HepG2 (cell line): Measurements from ENCODE around the gene AGRP. TPM values are rescaled to one million over a fixed set of nuclear protein-coding genes. Genes with fewer than 3 reads are reported as not detected.

ENCODE experiments used
- ATAC-seq: fragments of 200-7000 bp; cut with Tn5 transposase; 3 replicates; pipeline ENCODE4 v1.9.1; 2020; ENCODE audit warnings: mild to moderate bottlenecking, moderate library complexity
- BruUV-seq: library from RNA; stranded (reverse); fragments of 400-500 nt; replicated peaks from 2 replicates; lab custom pipeline; 2021; lab: Mats Ljungman, UMichigan
- CTCF ChIA-PET: fragments of 300-600 bp; formaldehyde crosslinking; extraction: SDS; loops from one replicate; lab custom pipeline; 2021; ENCODE audit warnings: low total read pairs, inconsistent platforms, low intra/inter-chr PET ratio; lab: Yijun Ruan, JAX
- POLR2A ChIA-PET: fragments of 350-600 bp; sonication (Branson Sonifier 250); formaldehyde crosslinking; loops from one replicate; lab custom pipeline; 2020; ENCODE audit warnings: antibody characterized with exemption, inconsistent platforms; lab: Yijun Ruan, JAX
- DNase-seq: peaks from one replicate; pipeline ENCODE4 v3.0.0-alpha.2; 2015; ENCODE audit warnings: low spot score
- FAIRE-seq: peaks from 3 replicates; lab custom pipeline; 2011; peaks lifted over from hg19 to GRCh38; lab: Jason Lieb, UNC
- H2AFZ ChIP-seq: one replicate; pipeline ENCODE4 v1.6.1; 2011; ENCODE audit warnings: low read length, inconsistent platforms
- H3K27ac ChIP-seq: fragments of 300-600 bp; 3 replicates; pipeline ENCODE4 v1.8.0; 2011; ENCODE audit warnings: mixed run types, mild to moderate bottlenecking, mixed read lengths, low read length, inconsistent platforms; ENCODE audit not compliant: insufficient read depth; ENCODE audit errors: extremely low read length
- H3K27me3 ChIP-seq, 2 experiments: fragments of 200-600 bp in 1 of 2; 2 replicates in 1 of 2; 3 replicates in 1 of 2; pipeline versions ENCODE4 v1.6.0 to v1.8.0; 2011; ENCODE audit warnings: low read length in 2 of 2, mild to moderate bottlenecking in 2 of 2, moderate library complexity in 2 of 2, inconsistent platforms in 1 of 2; ENCODE audit not compliant: insufficient read depth in 2 of 2, control insufficient read depth in 1 of 2
- H3K36me3 ChIP-seq, 2 experiments: fragments of 200-600 bp in 1 of 2; replicated peaks in 1 of 2; 2 replicates in 1 of 2; 3 replicates in 1 of 2; pipeline versions ENCODE4 v1.5.1 to v1.8.0; 2011; ENCODE audit warnings: low read length in 2 of 2, inconsistent platforms in 1 of 2; ENCODE audit not compliant: insufficient read depth in 2 of 2, control insufficient read depth in 1 of 2
- H3K4me1 ChIP-seq: 2 replicates; pipeline ENCODE4 v1.5.1; 2012; ENCODE audit warnings: low read length, inconsistent platforms; ENCODE audit not compliant: insufficient read depth
- H3K4me2 ChIP-seq: 2 replicates; pipeline ENCODE4 v1.6.0; 2011; ENCODE audit warnings: low read depth, low read length, inconsistent platforms
- H3K4me3 ChIP-seq, 3 experiments: fragments of 200-600 bp in 1 of 3; sonication (generic), shearing (Covaris generic) in 1 of 3; replicated peaks in 1 of 3; 2 replicates each; pipeline ENCODE4 v1.5.1; 2011 to 2016; ENCODE audit warnings: low read length in 3 of 3, inconsistent platforms in 2 of 3, low read depth in 2 of 3, mild to moderate bottlenecking in 2 of 3, control low read depth in 1 of 3, mixed read lengths in 1 of 3; ENCODE audit not compliant: insufficient read depth in 1 of 3
- H3K79me2 ChIP-seq: one replicate; pipeline ENCODE4 v1.6.1; 2011; ENCODE audit warnings: low read length, inconsistent platforms; ENCODE audit not compliant: insufficient read depth
- H3K9ac ChIP-seq: 2 replicates; pipeline ENCODE4 v1.6.0; 2011; ENCODE audit warnings: mild to moderate bottlenecking, low read depth, low read length, inconsistent platforms; ENCODE audit not compliant: insufficient read depth
- H3K9me3 ChIP-seq: 2 replicates; pipeline ENCODE4 v1.5.1; 2012; ENCODE audit warnings: mild to moderate bottlenecking, low read length
- H4K20me1 ChIP-seq: 2 replicates; pipeline ENCODE4 v1.6.0; 2011; ENCODE audit warnings: inconsistent platforms, mild to moderate bottlenecking, low read length, moderate library complexity; ENCODE audit not compliant: insufficient read depth
- CBX5 ChIP-seq: sonication (generic); formaldehyde crosslinking; IDR thresholded peaks from 2 replicates; pipeline ENCODE4 v1.4.0; 2020; ENCODE audit warnings: missing genetic modification reagents, borderline replicate concordance
- CEBPB ChIP-seq: IDR thresholded peaks from 2 replicates; pipeline ENCODE4 v1.6.1; 2011; ENCODE audit warnings: low read depth, low read length, improper control_type of control experiment, borderline replicate concordance
- FOXJ3 ChIP-seq: sonication (generic); formaldehyde crosslinking; IDR thresholded peaks from 2 replicates; pipeline ENCODE4 v1.4.0; 2020; ENCODE audit warnings: missing genetic modification reagents, mild to moderate bottlenecking, borderline replicate concordance
- GABPB1 ChIP-seq: IDR thresholded peaks from 2 replicates; pipeline ENCODE4 v1.6.1; 2016; ENCODE audit warnings: mild to moderate bottlenecking, missing genetic modification reagents, moderate library complexity, missing compliant biosample characterization
- HDAC1 ChIP-seq: sonication (generic); formaldehyde crosslinking; IDR thresholded peaks from 2 replicates; pipeline ENCODE4 v1.5.1; 2020; ENCODE audit warnings: mild to moderate bottlenecking, missing genetic modification reagents
- PRDM15 ChIP-seq: sonication (generic); formaldehyde crosslinking; IDR thresholded peaks from 2 replicates; pipeline ENCODE4 v1.4.0; 2020; ENCODE audit warnings: missing genetic modification reagents
- U2AF2 ChIP-seq: fragments of 200-400 bp; formaldehyde crosslinking; IDR thresholded peaks from 2 replicates; pipeline ENCODE4 v1.6.1; 2017; ENCODE audit warnings: low read depth, mild to moderate bottlenecking, low read length
- ZNF343 ChIP-seq: sonication (generic); formaldehyde crosslinking; IDR thresholded peaks from 2 replicates; pipeline ENCODE4 v1.4.0; 2020; ENCODE audit warnings: mild to moderate bottlenecking, missing genetic modification reagents
- ZUFSP ChIP-seq: sonication (generic); formaldehyde crosslinking; IDR thresholded peaks from 2 replicates; pipeline ENCODE4 v1.9.0; 2021; ENCODE audit warnings: missing genetic modification reagents, mild to moderate bottlenecking, borderline replicate concordance
- WGBS: methylation state at CpG from one replicate; pipeline ENCODE4 v1.1.6; 2017; ENCODE audit warnings: low lambda C conversion rate; 5-methylcytosine and 5-hydroxymethylcytosine counted together
- in situ Hi-C: cut with HindIII; loops from 2 replicates; pipeline ENCODE4 v1.10.0; 2017; ENCODE audit warnings: low pct_unique_long_range_greater_than_20kb; ENCODE audit not compliant: extremely low pct_ligation_motif_present
- intact Hi-C: fragments of 100-400 bp; cut with micrococcal nuclease; formaldehyde crosslinking; loops from one replicate; pipeline ENCODE4 v1.10.0; 2022; ENCODE audit not compliant: unreplicated experiment
- polyA plus RNA-seq, 8 experiments: library from polyadenylated mRNA; depleted of rRNA in 3 of 8; stranded (reverse) in 7 of 8; unstranded in 1 of 8; fragments of >200 nt; fragmentation: Illumina TruSeq in 4 of 8; extraction: Trizol in 4 of 8; gene quantifications; 2 replicates each; pipeline versions ENCODE4 v1.2.1 to v1.2.3, GENCODE V29; 2011 to 2016; ENCODE audit warnings: low read depth in 4 of 8, missing spikeins in 1 of 8, mixed read lengths in 1 of 8; ENCODE audit not compliant: insufficient read depth in 1 of 8
- total RNA-seq, 5 experiments: library from RNA; depleted of rRNA; stranded (reverse); fragments of >200 nt; fragmentation: Illumina TruSeq; extraction: Trizol; gene quantifications; 2 replicates each; pipeline ENCODE4 v1.2.3, GENCODE V29; 2016; ENCODE audit warnings: low read depth in 1 of 5

AGRP gene
- total and polyA plus RNA-seq, 2 of the 13 experiments (the other 11 are each of a cell fraction or from before 2014, with no cell fraction given) = not detected

- no peak for TF ChIP-seq ZUFSP (CRISPR knock-in tag)
- 0 out of 2 replicates have a peak, but pooled peaks have one; percentile 20 for TF ChIP-seq HDAC1
- no peak for TF ChIP-seq PRDM15 (CRISPR knock-in tag)
- TF ChIP-seq, all 625 proteins: peak for 39
Observed at GRCh38 chr16:67477960-67478554, 5.3 kb downstream of the AGRP start (continued).

DNA sequence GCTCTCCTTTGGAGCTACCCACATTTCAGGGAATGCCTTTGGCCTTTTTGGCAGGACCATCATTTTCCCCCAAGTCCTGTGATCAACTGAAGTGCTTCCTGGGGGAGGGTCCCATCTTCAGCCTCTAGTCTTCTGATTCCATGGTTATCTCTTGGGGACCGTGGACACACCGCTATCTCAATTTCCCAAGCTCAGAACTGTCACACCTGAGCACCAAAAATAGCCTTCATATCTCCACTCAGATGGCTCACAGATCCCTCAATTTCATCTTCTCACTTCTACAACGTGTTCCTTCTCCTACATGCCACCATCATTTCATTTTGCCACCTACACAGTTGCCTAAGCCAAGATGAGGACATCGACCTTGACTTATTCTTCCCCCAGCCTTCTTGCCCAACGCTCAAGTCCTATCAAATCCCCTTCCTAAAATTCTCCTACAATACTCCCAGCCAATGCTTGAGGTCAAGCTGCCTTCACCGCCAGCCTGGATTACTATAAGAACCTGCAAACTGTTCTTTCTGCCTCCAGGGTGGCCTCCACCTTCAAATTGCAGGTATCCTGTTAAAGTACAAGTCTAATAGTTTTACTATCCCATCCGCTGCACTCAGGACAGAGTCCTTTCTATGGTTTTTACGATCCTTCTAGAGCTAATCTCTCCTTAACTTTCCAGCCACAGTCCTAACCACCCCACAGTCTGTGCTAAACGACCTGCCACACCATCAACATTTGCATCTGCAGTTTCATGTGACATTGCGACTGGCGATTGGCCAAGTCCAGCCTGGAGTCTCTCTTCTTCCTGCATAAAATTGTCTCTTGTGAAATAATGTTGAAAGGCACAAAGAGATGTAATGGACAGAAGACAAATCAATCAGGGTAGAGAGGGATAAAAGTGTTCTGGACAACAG is 8.5 kb downstream of the AGRP start:
- 93% methylated on average over 11 of the region's 11 CpGs for WGBS
- DNase-seq (no peak), FAIRE-seq (no peak), ATAC-seq (no peak)
- Histone ChIP-seq H3K4me3 (no peak overlapping the region), H3K9ac (no peak overlapping the region), H3K4me2 (no peak overlapping the region), H3K79me2 (peaks cover 35% of the 10 kb centered on the region)
- intact Hi-C loops = no loop called here
- CTCF ChIA-PET = no interaction called here
- TF ChIP-seq ZNF343 (CRISPR knock-in tag) = no peak
- TF ChIP-seq CEBPB = 0 out of 2 replicates have a peak, but pooled peaks have one; percentile 12
- no peak for TF ChIP-seq CBX5
- TF ChIP-seq FOXJ3 = no peak
- no peak for TF ChIP-seq GABPB1 (CRISPR knock-in tag)
- TF ChIP-seq U2AF2 = no peak
- TF ChIP-seq, all 625 proteins: peak for 1
- TSS peak; percentile 12 for BruUV-seq
- no peak overlapping the region for H2AFZ ChIP-seq
- no peaks in the 10 kb centered on the region; the same call in 1 of the 2 replicates for H4K20me1 ChIP-seq
- no peaks in the 10 kb centered on the region for H3K27me3 ChIP-seq
- H3K9me3 ChIP-seq = no peaks in the 10 kb centered on the region
- peaks cover 2 to 8% of the 10 kb centered on the region in 2 experiments; a peak in 4 of 5 replicates for H3K36me3 ChIP-seq
- H3K27ac ChIP-seq = no peak overlapping the region
- in situ Hi-C loops = no loop called here
- POLR2A ChIA-PET = no interaction called here
- H3K4me1 ChIP-seq = peaks cover 23% of the 10 kb centered on the region
